Measurements from ENCODE around the gene TRIM17.

TRIM17 gene

DNA sequence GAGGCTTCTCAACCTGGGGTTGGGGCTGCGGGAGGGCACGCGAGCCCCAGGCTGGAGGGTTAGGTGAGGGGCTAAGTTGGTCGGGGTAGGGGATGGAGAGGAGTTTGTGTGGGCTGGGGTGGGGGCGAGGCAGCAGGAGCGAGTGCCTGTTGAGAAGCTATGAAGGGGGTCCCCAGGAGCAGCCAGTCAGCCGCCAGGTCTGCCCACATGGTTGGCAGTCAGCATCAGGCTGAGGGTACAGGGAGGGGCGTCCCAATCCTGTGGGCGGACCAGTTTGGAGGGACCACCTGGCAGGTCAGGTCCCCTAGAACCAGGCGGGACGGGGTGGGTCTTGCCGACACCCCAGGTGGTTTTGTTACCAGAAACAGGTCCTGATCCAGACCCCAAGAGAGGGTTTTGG lies 400 bp upstream of the TRIM17 start:
- no peaks in the 10 kb centered on the region for H3K9me3 ChIP-seq (ENCODE audit: low read length)
- H3K79me2 ChIP-seq (ENCODE audit: insufficient read depth, low read length), result no peaks in the 10 kb centered on the region
- no peak for TF ChIP-seq EZH2 (IDR thresholded peaks at IDR 0.05; ENCODE audit: borderline replicate concordance, low read length)
- TF ChIP-seq, protein P1, sequence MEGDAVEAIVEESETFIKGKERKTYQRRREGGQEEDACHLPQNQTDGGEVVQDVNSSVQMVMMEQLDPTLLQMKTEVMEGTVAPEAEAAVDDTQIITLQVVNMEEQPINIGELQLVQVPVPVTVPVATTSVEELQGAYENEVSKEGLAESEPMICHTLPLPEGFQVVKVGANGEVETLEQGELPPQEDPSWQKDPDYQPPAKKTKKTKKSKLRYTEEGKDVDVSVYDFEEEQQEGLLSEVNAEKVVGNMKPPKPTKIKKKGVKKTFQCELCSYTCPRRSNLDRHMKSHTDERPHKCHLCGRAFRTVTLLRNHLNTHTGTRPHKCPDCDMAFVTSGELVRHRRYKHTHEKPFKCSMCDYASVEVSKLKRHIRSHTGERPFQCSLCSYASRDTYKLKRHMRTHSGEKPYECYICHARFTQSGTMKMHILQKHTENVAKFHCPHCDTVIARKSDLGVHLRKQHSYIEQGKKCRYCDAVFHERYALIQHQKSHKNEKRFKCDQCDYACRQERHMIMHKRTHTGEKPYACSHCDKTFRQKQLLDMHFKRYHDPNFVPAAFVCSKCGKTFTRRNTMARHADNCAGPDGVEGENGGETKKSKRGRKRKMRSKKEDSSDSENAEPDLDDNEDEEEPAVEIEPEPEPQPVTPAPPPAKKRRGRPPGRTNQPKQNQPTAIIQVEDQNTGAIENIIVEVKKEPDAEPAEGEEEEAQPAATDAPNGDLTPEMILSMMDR (IDR thresholded peaks at IDR 0.05; ENCODE audit: low read length), result no peak
- H3K27me3 ChIP-seq (ENCODE audit: insufficient read depth, low read length), result no peaks in the 10 kb centered on the region
- no peak overlapping the region for H2AFZ ChIP-seq (ENCODE audit: low read length)
- H3K9ac ChIP-seq (ENCODE audit: low read length), result no peak overlapping the region
- no peaks in the 10 kb centered on the region for H4K20me1 ChIP-seq (ENCODE audit: insufficient read depth, low read length)
- no peak overlapping the region for H3K27ac ChIP-seq (ENCODE audit: low read depth, low read length, poor library complexity, severe bottlenecking)
- no peak overlapping the region for H3K4me3 ChIP-seq (ENCODE audit: low read depth, low read length, poor library complexity, severe bottlenecking)
- no peak overlapping the region for H3K4me2 ChIP-seq (ENCODE audit: low read length)
- H3K4me1 ChIP-seq (ENCODE audit: insufficient read depth, low read length, severe bottlenecking), result no peaks in the 10 kb centered on the region
- H3K9me2 ChIP-seq (ENCODE audit: low read depth, low read length), result no peaks in the 10 kb centered on the region
- H3F3A ChIP-seq (ENCODE audit: insufficient read depth, low read length), result no peaks in the 10 kb centered on the region
- no peaks in the 10 kb centered on the region for H3K36me3 ChIP-seq (ENCODE audit: insufficient read depth, low read length)

DNA sequence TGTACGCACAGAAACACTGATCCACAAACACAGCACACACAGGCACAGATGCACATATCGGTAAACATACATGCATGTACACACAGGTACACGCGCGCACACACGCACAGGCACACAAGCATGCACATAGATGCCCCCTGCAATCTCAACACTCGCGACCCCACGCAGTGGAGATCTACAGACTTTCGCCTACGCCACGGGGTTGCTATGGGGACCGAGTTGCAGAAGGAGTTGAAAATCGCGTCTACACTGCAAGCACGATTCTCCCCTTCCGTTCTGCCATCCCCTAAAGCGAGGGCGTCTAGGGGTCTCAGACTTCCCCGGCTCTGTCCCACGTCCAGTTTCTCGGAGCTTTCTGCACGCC lies 826 bp downstream of the TRIM17 start:
- Histone ChIP-seq H3K27ac (ENCODE audit: low read depth, low read length, poor library complexity, severe bottlenecking) (no peak overlapping the region), H3K36me3 (ENCODE audit: insufficient read depth, low read length) (no peaks in the 10 kb centered on the region), H3K9me2 (ENCODE audit: low read depth, low read length) (no peaks in the 10 kb centered on the region), H4K20me1 (ENCODE audit: insufficient read depth, low read length) (no peaks in the 10 kb centered on the region), H2AFZ (ENCODE audit: low read length) (no peak overlapping the region), H3K9ac (ENCODE audit: low read length) (no peak overlapping the region), H3K79me2 (ENCODE audit: insufficient read depth, low read length) (no peaks in the 10 kb centered on the region), H3K4me2 (ENCODE audit: low read length) (no peak overlapping the region), H3F3A (ENCODE audit: insufficient read depth, low read length) (no peaks in the 10 kb centered on the region), H3K27me3 (ENCODE audit: insufficient read depth, low read length) (no peaks in the 10 kb centered on the region), H3K4me3 (ENCODE audit: low read depth, low read length, poor library complexity, severe bottlenecking) (no peak overlapping the region), H3K4me1 (ENCODE audit: insufficient read depth, low read length, severe bottlenecking) (no peaks in the 10 kb centered on the region), H3K9me3 (ENCODE audit: low read length) (no peaks in the 10 kb centered on the region)
- TF ChIP-seq, protein P1 (IDR thresholded peaks at IDR 0.05; ENCODE audit: low read length), result no peak
- TF ChIP-seq EZH2 (IDR thresholded peaks at IDR 0.05; ENCODE audit: borderline replicate concordance, low read length), result no peak

DNA sequence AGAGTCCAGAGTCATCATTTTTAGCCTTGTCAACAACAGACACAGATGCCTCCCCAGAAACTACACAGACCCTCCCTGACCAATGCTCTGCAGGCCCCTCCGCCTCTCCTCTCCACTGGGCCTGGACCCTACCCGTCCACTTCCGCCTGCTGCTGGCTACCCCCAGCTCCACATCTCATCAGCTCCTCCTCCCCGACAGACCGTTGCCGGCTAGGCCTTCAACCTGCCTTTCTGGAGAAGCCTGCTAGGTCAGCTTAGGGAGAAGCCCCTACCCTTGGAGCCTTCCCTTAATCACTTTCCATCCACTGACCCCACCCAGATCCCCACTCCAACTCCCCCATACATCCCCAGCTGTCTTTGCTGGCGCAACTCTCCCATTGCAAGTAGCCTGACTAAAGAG lies 1.4 kb downstream of the TRIM17 start:
- H3K27me3 ChIP-seq (ENCODE audit: insufficient read depth, low read length), result no peaks in the 10 kb centered on the region

More for the DNA sequence above, 1.4 kb downstream of the TRIM17 start:
- Histone ChIP-seq H3F3A (ENCODE audit: insufficient read depth, low read length) (no peaks in the 10 kb centered on the region), H3K9me3 (ENCODE audit: low read length) (no peaks in the 10 kb centered on the region), H2AFZ (ENCODE audit: low read length) (no peak overlapping the region), H3K36me3 (ENCODE audit: insufficient read depth, low read length) (no peaks in the 10 kb centered on the region), H4K20me1 (ENCODE audit: insufficient read depth, low read length) (no peaks in the 10 kb centered on the region), H3K9ac (ENCODE audit: low read length) (no peak overlapping the region), H3K9me2 (ENCODE audit: low read depth, low read length) (no peaks in the 10 kb centered on the region), H3K4me3 (ENCODE audit: low read depth, low read length, poor library complexity, severe bottlenecking) (no peak overlapping the region), H3K4me1 (ENCODE audit: insufficient read depth, low read length, severe bottlenecking) (no peaks in the 10 kb centered on the region), H3K4me2 (ENCODE audit: low read length) (no peak overlapping the region), H3K79me2 (ENCODE audit: insufficient read depth, low read length) (no peaks in the 10 kb centered on the region), H3K27ac (ENCODE audit: low read depth, low read length, poor library complexity, severe bottlenecking) (no peak overlapping the region)
- no peak for TF ChIP-seq EZH2 (IDR thresholded peaks at IDR 0.05; ENCODE audit: borderline replicate concordance, low read length)
- TF ChIP-seq, protein P1 (IDR thresholded peaks at IDR 0.05; ENCODE audit: low read length), result no peak
